ENCODE results near the gene CNTN2.

CNTN2 gene

DNA sequence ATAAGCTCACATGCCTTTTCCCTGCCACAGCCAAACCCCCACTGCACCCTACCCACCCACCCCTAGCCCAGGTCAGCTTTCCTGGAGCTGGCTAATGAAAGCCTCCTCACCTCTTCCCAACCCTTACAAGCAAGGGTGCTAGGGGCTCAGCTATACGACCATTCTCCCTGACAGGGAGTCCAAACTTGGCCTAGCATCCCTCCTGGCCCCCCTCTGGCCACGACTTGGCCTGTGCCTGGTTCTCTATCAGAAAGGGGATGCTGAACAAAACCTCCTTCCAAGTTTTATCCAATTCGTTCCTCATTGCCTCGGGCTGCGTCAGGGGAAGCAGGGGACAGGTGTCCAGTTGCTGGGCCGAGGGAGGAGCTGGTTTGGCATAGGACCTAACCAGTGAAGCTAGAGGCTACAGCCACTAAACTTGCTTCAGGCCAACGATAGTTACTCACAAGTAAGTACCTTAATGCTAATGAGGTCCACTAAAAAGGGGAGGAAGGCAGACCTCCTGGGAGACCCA is 32.7 kb downstream of the CNTN2 start:
- no peak for DNase-seq

GRCh38 chr1:205076245-205076761 is 33.3 kb downstream of the CNTN2 start:
- no peak for DNase-seq

DNA sequence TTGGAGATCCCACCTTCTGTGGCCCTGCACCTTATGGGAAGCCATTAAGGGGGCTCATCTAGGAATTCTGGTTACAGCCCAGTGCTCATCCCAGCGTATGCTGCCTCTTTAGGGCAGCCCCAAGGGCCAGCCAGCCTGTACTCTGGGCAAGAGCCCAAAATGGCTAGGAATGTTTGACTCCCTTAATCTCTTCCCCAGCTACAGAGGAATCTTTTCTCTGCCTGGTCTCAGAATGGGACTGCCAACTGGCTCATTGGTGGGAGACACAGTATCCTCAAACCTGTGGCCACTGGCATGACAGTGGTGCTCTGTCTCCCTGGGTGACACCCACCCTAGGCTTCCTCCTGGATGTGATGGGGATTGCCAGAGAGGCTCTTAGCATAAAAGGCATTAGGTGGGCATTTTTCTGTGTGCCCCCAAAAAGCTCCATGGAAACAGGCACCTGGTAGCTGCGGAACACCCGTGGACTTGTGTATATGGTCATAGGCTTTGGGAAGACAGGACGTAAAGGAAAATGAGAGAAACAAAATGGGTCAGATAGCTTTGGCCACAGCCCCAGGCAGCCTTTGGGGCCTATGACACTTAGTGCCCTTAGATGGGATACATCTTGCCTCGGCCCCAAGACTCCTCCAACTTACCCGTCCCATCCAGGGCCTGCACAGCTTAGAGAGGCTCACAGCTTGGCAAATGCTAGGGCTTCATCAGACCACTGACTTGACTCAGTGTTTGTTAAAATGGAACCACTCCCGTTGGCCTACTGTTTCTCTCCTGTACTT is 34.3 kb downstream of the CNTN2 start:
- DNase-seq: no peak

DNA sequence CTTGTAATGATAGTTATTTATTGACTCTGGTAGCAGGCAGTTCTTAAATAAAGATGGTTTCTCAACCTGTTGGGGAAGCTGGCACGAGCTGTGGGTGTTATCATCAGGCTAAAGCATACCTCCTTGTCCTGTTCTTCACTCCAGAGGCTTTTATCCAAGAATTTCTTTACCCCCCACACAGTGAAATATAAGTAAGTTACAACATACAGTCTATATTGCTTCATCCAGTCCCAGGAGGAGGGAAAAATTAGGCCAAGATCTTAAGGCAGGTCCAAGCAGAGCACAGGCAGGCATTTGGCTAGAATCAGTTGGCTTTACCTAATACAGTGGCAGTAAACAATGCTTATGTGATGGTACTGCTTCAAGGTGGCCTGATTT is 34.9 kb downstream of the CNTN2 start:
- DNase-seq: no peak

- DNase-seq: no peak
These were observed 39.4 kb downstream of the CNTN2 start for GRCh38 chr1:205082431-205082830.

DNA sequence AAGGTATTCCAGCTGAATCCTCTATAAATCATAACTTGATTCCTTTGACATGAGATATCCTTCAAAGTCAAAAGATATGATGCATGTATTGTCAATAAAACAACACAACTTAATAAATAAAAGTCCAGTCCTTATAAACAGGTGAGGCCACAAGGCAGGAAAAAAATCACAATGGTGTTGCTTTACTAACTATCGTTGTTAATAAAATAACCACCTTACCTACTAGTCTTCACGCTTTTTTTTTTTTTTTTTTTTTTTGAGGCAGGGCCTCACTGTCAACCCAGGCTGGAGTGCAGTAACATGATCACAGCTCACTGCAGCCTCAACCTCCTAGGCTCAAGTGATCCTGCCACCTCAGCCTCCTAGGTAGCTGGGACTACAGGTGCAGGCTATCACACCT is 41.3 kb downstream of the CNTN2 start, which contains the start of gene TMEM81:
Gene TMEM81 (minus strand): TSS at position 101 of the 400 bp plus-strand sequence. CDS start 140 bp downstream, outside the sequence.
- DNase-seq: no peak

GRCh38 chr1:205088341-205088740 is 45.3 kb downstream of the CNTN2 start:
- DNase-seq: no peak

GRCh38 chr1:205091043-205091740 is 48.2 kb downstream of the CNTN2 start:
- no peak for DNase-seq

GRCh38 chr1:205095422-205095821 is 52.4 kb downstream of the CNTN2 start:
- DNase-seq: no peak

DNA sequence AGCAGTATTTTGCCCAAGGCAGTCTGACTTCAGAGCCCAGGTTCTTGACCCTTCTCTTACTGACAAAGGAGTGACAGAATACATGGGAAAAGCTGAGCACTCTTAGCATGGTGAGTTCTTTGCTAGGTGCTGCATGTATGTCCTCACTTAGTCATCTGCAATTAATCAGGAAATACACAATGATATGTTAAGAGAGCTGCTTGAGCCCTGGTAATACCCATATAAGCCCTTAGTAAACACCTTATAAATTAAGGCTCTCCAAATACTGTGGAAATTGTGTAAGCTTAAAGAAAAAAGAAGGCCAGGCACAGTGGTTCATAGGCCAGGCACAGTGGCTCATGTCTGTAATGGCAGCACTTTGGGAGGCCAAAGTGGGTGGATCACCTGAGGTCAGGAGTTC is 55.2 kb downstream of the CNTN2 start:
- DNase-seq: no peak

DNA sequence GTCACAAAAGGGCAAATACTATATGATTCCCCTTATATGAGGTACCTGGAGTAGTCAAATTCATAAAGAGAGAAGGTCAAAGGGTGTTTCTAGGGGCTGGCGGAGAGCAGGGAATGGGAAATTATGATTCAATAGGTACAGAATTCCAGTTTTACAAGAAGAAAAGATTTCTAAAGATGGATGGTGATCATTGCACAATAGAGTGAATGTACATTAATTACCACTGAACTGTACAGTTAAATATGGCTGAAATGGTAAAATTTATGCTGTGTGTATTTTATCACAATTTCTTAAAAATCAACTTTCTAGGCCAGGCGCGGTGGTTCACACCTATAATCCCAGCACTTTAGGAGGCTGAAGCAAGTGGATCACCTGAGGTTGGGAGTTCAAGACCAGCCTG is 59.4 kb downstream of the CNTN2 start:
- DNase-seq: no peak

- no peak for DNase-seq
These were observed 64.3 kb downstream of the CNTN2 start for GRCh38 chr1:205107327-205107726.

DNA sequence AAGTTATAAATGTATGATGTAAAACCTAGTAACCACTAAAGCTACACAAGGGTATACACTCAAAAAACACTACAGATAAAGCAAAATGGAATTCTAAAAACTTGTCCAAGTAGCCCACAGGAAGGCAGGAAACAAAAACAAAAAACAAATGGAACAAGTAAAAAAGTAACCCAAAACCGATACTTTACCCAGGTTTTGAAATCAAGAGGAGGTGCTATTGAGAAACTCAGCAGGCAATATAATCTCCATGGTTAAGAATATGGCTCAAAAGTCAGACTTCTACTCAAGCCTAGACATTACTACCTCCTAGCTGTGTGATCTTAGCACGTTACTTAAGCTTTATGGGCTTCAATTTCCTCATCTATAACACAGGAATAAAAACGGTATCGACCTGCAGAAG is 65.5 kb downstream of the CNTN2 start:
- DNase-seq: no peak

- no peak for DNase-seq
These were observed 66.3 kb downstream of the CNTN2 start for GRCh38 chr1:205109269-205109668.

DNA sequence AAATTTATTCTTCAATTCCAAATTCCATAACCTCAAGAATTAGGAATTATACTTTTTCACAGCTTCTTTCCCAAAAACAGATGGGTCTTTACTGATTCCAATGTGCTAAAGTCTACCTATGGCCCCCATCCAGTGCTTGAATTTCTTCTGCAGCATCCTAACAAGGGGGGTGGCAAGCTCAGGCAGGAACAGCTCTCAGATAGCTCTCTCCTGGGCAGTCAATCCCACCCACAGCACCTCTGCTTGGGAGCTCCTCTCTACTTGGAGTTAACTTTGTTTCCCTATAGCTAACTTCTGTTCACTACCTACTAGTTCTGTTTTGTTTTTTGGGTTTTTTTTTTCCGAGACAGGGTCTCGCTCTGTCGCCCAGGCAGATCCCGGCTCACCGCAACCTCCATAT is 66.7 kb downstream of the CNTN2 start:
- DNase-seq: no peak

GRCh38 chr1:205111354-205111753 is 68.3 kb downstream of the CNTN2 start:
- no peak for DNase-seq

DNA sequence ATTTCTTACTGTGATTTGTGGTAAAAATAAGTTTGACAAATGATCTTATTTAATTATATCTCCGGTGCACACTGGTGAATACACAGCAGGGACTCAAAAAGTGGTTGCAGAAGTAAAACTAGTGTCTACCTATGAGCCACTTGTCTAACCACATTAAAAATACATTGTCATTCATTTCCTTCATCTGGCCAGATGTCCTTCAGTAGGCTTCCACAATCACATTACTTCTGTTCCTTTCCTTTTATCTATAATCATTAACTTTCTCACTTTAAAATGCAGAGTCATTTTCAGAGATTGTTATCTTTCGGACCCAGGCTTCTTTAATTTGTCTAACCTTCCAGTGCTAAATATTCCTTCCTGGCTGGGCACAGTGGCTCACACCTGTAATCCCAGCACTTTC is 75.7 kb downstream of the CNTN2 start:
- DNase-seq: no peak

- peak; percentile 99 for DNase-seq
These were observed 78.9 kb downstream of the CNTN2 start, which contains the start of gene RBBP5 for GRCh38 chr1:205121660-205122488. Gene RBBP5 (minus strand): TSS chr1:205121978. CDS start chr1:205121873, 105 bp downstream.

DNA sequence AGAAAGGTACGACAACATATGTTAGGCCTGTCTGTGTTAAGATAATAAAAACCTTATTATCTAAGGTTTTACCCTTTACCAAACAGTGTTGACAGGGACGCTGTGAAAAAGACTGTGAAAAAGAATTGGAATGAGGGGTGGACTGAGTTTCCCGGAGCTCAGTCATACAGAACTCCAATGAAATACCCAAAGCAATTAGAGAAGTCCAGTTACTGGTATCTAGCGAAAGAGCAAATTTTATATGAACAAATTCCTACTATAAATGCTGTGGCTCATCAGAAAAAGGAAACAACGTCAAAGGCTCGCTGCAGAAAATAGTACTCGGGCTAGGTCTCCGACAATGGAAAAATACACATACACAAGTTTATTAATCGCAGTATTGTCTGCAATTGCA is 79.5 kb downstream of the CNTN2 start:
- no peak for DNase-seq

GRCh38 chr1:205124726-205125125 is 81.7 kb downstream of the CNTN2 start:
- DNase-seq: no peak

GRCh38 chr1:205127646-205128045 is 84.6 kb downstream of the CNTN2 start:
- DNase-seq: no peak

Data from DMS53 (cell line).